IPS-18c (cell line): ENCODE data around the gene BDH1.
A peak's percentile ranks its signal among the peaks of the same experiment; 100 is the strongest.
"Not testable (repeated sequence)": the region's sequence is repeated elsewhere in the genome, so short reads cannot be mapped to it uniquely, and the experiment has no call there.

ENCODE experiments used
- H3K4me3 ChIP-seq: 2 replicates; pipeline ENCODE4 v1.7.0; 2013; ENCODE audit warnings: low read depth, mild to moderate bottlenecking, low read length, moderate library complexity; ENCODE audit not compliant: insufficient read depth
- H3K9me3 ChIP-seq: one replicate; pipeline ENCODE4 v1.6.1; 2013; ENCODE audit warnings: mild to moderate bottlenecking, low read length, moderate library complexity; ENCODE audit not compliant: control insufficient read depth, insufficient read depth

Gene BDH1

DNA sequence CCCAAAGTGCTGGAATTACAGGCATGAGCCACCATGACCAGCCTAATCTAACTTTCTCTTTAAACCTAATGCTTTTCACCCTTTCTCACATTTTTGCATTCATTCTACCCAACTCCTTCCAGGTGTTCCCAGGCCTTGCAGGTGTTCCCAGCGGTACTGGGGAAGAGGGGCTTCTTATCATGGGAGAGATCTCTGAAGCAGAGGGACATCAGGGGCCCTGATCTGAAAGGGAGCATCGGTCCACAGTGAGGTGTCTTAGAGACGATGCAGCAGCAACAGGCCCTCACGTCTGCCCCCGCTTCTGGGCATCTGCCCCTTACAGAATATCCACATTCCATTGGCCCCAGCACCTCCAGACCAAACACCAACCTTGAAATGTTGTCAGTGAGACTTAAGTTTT is 29.0 kb upstream of the BDH1 start:
- Histone ChIP-seq H3K4me3 (no peak overlapping the region), H3K9me3 (no peaks in the 10 kb centered on the region)

DNA sequence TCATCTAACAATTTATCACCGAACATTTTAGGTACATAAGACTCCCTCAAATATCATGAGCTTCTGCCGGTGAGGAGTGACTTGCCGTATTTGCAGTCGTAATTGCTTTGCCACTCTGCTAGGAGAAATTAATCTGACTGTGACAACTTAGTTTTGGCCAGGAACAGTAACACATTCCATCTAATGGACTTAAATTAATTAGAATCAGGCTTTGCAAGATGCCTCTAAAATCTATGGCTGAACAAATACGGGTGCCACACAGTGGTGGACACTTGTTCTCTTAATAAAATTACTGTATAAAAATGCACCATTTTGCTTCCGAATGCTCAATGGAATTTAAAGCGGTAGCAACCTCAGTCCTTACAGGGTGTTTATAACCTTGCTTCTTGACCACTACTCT is 27.6 kb upstream of the BDH1 start:
- no peak overlapping the region for H3K4me3 ChIP-seq
- no peaks in the 10 kb centered on the region for H3K9me3 ChIP-seq

DNA sequence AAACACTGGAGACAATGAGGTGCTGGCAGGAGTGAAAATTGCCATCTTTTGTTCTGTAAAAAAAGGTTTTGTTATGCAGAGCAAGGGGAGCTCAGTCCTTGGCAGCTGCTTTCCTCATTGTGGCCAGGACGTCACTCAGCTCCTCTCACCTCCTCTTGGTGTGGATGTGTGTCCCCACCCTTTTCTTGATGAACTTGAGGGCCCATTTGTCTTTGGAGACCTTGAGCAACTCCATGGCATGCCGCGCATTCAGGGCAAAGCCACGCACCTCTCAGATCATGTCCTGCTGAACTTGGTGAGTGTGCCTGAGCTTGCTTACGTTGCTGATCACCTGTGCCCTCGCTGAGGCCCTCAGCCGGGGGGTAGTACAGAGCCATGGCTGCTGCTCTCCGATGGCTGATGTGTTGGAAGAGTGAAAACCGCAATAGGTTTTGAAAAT is 24.5 kb upstream of the BDH1 start:
- Histone ChIP-seq H3K9me3 (no peaks in the 10 kb centered on the region), H3K4me3 (no peak overlapping the region)

DNA sequence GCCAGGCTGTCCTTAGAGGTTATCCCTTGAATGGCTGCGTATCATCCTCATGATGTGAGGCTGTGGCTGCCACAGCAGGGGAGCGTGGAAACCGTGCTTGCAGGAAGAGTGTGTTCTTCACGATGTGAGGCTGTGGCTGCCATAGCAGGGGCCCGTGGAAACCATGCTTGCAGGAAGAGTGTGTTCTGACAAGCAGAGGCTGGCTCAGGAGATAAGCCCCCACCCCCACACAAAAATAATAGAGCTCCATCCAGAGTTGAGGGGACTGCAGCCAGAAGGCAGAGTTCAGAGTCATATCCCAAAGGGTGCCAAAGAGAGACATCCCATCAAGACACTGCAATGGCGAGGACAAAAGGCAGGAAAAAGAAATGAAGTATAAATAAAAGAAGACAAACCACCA is 22.6 kb upstream of the BDH1 start:
- no peaks in the 10 kb centered on the region for H3K9me3 ChIP-seq
- no peak overlapping the region for H3K4me3 ChIP-seq

DNA sequence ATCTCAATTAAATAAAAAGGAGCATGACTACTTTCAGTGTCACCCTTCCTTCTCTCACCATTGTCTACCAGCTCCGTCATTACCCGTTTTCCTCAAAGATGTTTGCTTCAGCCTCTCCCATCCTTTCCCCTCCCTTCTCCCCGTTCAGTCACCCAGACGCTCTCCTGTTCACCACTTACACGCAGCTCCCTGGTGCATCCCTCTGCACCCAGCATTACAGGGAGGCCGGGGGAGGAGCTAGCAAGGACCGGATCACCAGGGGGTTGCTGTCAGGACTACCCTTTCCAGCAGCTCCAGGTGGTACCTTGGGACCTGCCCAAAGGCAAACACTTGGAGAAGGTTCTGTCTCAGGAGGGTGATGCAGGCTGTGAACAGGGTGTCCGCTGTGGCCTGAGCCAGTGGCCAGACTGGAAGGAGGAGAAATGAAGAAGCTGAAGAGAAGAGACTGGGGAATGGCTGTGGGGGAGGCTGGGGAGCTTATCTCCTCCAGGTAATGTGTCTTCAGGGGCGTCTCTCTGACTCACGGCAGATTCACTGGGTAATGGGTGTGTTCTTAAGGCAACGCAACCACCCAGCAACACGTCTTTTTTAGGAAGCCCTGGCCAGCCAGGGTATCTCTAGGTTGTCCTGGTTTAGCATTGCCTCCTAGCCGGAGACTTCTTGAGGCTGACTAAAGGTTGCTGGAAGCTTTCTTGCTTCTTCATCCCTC is 21.8 kb upstream of the BDH1 start:
- no peak overlapping the region for H3K4me3 ChIP-seq
- H3K9me3 ChIP-seq: no peaks in the 10 kb centered on the region

DNA sequence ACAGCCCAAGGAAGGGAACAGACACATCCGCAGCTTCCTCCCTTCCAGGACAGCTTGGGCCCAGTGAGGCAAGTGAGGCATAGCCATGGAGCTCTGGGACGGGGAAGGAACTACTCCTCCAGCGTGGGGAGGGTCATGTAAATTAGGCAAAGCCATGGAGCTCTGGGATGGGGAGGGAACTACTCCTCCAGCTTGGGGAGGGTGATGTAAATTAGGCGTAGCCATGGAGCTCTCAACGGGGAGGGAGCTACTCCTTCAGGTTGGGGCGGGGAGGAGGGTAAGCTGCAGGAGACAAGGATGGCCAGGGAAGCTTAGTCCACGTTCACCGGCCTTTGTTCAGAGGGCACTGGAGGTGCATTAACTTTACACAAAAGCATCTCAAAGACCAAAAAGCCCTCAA is 21.1 kb upstream of the BDH1 start:
- Histone ChIP-seq H3K9me3 (no peaks in the 10 kb centered on the region), H3K4me3 (peak overlapping the region; percentile 21)

DNA sequence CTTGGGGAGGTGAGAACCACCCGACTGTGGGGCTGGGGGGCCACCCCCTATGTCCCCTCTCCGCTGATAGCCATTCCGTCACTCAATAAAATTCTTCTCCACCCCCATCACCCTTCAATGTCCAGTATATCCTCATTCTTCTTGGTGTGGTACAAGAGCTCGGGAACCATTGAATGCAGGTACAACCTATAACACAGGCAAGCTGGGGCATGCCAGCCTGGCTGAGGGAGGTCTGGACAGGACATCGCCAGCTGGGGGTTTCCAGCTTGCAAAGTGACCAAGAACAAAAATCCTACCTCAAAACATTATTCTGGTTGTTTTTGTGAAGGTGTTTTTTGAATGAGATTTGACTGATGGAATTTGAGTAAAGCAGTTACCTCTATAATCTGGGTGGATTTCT is 19.6 kb upstream of the BDH1 start:
- peaks cover 2% of the 10 kb centered on the region for H3K9me3 ChIP-seq
- H3K4me3 ChIP-seq: 0 out of 2 replicates have a peak overlapping the region, but pooled peaks have one; percentile 1

DNA sequence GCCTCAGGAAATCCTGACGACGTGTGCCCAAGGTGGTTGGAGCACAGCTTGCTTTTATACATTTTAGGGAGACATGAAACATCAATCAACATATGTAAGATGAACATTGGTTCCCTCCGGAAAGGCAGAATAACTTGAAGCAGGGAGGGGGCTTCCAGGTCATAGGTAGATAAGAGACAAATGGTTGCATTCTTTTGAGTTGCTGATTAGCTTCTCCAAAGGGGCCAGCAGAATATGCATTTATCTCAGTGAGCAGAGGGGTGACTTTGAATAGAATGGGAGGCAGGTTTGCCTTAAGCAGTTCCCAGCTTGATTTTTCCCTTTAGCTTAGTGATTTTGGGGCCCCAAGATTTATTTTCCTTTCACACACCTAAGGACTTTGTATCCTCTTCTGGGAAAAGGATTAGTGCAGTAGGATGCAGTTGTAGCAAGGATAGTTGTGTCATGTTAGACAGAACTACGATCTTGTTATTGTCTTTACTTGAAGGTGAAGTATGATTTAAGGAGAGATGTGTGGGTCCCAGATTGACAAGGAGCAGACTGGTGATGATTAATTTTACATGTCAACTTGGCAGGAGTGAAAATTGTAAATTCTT is 18.7 kb upstream of the BDH1 start:
- H3K4me3 ChIP-seq: not testable (repeated sequence)

DNA sequence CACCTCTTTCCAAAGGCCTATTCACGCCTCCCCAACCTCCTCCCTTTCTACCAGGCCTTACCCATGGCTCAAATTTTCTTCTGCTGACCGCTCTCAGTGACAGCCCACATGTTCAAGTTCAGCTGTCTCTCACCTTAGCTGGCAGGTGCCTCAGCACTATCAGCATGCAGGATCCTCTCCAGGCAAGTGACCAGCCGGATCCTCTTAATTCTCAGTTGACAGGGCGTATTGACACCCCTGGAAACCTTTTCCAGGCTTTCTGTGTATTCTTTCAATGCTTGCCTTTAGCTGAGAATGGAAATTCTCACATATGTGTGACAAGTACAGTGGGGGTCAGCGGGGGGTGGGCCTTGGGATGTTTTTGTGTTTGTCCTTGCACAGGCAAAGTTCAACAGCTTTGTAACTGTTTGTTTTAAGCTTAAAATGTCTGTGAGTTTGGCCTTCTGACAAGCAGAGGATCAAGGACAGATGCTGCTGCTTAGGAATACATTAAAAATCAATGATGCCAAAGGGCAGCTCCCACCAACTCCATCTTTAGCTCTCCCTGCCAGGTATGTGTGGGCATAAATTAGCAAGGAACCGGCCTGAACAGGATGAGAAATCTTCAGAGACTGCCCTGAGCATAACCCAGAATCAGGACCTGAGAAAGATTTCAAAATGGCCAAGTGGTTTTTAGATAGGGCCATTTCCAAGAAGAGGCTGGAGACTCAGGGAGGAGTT is 17.4 kb upstream of the BDH1 start:
- Histone ChIP-seq H3K4me3 (no peak overlapping the region), H3K9me3 (peaks cover 3% of the 10 kb centered on the region)

More for the DNA sequence above, 18.7 kb upstream of the BDH1 start:
- H3K9me3 ChIP-seq: not testable (repeated sequence)

DNA sequence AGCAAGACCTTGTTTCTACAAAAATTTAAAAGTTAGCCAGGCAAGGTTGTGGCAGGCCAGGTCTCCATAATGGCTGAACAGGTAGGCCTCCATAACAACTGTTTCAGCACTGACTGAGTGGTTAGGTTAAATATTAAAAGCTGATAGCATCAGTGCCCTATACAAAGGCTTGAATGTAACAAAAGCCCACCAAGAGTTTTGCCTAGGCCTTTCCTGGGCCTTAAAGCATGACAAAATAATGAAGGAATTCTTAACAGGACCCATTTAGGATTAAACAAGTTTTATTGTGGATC is 16.1 kb upstream of the BDH1 start:
- H3K4me3 ChIP-seq, H3K9me3 ChIP-seq: not testable (repeated sequence)

DNA sequence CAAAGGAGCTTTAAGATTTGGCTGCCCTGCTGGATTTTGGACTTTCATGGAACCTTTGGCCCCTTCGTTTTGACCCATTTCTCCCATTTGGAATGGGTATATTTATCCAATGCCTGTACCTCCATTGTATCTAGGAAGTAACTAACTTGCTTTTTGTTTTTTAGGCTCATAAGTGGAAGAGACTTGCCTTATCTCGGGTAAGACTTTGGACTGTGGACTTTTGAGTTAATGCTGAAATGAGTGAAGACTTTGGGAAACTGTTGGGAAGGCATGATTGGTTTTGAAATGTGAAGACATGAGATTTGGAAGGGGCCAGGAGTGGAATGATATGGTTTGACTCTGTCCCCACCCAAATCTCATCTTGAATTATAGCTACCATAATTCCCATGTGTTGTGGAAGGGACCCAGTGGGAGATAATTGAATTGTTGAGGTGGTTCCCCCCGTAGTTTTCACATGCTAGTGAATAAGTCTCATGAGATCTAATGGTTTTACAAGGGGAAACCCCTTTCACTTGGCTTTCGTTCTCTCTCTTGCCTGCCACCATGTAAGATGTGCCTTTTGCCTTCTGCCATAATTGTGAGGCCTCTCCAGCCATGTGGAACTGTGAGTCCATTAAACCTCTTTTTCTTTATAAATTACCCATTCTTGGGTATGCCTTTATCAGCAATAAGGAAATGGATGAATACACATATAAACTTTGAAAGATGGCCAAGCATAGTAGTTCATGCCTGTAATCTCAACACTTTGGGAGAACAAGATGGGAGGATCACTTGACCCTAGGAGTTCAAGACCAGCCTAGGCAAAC is 15.5 kb upstream of the BDH1 start:
- not testable (repeated sequence) for H3K4me3 ChIP-seq, H3K9me3 ChIP-seq

DNA sequence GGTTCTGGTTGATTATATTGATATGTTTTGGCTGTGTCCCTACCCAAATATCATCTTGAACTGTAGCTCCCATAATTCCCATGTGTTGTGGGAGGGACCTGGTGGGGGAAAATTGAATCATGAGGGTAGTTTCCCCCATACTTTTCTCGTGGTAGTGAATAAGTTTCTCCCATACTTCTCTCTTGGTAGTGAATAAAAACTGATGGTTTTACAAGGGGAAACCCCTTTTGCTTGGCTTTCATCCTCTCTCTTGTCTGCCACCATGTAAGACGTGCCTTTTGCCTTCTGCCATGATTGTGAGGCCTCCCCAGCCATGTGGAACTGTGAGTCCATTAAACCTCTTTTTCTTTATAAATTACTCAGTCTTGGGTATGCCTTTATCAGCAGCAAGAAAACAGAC is 13.7 kb upstream of the BDH1 start:
- H3K4me3 ChIP-seq, H3K9me3 ChIP-seq: not testable (repeated sequence)

DNA sequence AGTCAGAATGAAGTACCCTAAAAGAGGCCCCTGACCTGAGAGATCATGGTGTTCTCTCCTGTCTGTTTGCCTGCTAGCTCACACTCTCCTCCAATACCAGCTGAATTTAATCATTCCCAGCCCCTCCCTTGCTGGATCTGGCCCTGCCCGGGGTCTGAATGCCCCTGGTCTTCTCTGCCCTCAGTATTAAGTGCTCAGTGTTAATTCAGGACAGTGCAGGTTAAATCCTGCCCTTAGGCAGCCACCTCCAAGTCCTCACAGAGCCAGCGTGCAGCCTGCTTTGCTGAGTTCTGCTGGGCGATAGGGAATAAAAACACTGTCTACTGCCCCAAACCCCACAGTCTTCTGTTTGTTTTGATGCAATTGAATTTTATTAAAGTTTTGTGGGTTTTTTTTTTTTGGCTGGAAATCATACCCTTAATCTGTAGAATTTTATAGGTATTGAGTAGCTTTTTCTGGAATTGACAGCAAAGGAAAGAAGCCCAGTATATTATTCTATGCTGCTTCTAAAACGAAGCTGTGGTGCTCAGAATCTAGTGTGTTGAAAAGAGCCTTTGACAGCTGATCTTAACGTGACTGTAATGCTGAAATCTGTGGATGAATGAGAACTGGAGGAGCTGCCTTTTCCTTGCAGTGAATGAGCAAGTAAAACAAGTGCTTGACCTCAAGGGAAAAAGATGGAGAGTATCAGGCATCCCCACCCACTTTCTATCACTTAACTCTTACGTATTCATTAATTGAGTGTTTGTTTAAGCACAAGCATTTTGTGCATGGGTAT is 12.3 kb upstream of the BDH1 start:
- H3K4me3 ChIP-seq: no peak overlapping the region
- peaks cover 9% of the 10 kb centered on the region for H3K9me3 ChIP-seq

DNA sequence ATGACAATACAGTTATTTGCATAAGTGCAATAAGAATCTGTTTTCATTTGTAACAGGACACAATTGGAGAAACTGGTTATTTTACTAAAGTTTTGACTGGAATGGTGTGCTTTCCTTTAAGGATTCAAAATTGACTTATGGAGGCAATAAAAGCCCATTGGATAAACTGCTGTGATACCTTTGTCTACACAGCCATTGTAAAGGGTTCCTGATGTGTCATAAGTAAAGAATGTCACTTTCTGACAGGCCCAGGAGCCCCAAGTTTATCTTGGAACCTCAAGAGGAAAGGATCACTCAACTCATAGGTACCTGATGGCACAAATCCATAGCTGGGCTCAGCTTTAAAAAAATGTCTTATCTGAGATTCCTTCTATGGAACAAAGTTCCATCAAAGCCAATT is 10.4 kb upstream of the BDH1 start:
- H3K9me3 ChIP-seq, H3K4me3 ChIP-seq: not testable (repeated sequence)

DNA sequence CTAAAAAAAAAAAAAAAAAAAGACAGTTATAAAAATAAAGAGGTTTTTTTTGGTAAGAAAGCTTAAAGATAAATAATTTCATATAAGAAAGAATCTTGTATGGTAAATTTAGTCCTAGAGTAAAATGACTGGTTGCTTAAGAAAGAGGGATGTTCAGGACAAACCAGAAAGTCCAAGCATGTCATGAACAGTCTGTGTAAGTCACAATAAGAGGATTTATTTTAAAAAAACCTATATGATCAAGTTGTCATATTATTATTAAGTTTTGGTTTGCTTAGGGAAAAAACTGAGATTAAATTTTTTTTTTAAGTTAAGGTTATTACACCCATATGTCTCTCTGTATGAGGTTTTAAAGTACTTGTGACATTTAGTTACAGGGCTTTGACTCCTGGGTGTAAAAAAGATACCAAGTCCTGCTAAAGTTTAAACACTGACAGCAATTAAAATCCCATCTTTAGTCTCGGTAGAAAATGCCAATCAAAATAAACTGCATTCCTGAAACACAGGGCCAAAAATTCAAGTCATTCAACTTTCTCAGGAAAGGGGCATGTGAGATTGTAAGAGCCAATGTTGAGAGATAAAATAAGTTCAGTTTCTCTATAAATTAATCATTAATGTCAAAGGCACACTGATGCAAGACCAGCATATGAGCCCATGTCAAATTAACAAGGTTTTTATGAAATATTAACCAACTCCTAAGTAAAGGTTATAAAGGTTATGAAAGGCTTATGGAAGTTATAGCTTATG is 8.5 kb upstream of the BDH1 start:
- H3K9me3 ChIP-seq: peaks cover 6% of the 10 kb centered on the region
- no peak overlapping the region for H3K4me3 ChIP-seq

DNA sequence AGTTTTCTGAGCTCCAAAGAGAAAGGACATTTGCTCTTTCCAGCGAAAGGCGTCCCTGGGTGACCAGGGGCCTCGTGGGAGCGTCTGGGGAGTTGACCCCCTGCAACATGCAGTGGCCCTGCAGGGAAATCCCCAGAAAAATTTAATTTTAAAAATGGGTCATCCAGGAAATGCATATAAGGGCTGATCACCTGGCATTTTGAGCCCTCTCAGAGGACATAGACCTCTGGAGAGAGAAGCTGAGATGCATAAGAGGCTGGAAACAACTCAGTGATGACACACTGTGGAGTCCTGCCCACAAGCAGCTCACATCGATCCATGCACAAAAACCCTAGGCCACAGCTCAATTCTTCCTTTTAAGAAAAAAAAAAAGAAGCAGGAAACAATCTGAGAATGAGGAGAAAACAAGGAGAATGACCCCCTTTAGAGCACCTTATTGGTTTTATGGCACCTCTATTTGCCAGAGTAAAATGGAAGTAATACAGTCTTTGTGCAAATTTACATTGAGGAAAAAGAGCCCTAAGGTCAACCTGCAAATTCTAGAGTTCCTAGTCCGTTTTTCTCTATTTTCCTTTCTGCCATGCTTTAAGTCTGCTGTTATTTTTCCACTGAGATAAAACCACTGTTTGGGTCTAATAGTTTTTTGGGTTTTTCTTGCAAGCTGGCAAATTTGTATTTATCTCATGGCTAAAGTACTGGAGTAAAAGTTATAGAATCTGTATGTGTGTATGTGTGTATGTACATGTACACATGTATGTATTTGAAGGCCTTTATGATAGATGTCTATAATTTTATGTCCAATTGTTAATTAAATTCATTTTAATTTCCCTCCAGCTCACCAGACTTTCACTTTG is 6.9 kb upstream of the BDH1 start:
- peaks cover 6% of the 10 kb centered on the region for H3K9me3 ChIP-seq
- no peak overlapping the region for H3K4me3 ChIP-seq
